Liver (tissue), 9 donors: ENCODE measurements around the gene NKIRAS1. TPM values are rescaled to one million over a fixed set of nuclear protein-coding genes. Genes with fewer than 3 reads are reported as not detected.

Experiments used
- DNase-seq: peaks from one replicate; pipeline ENCODE4 v3.0.0-alpha.2; 2017; ENCODE audit warnings: low spot score
- H3K27ac ChIP-seq, 2 donors: one replicate each; pipeline ENCODE4 v1.7.0; 2013; ENCODE audit warnings: inconsistent platforms in 2 of 2, low read length in 2 of 2, control low read depth in 1 of 2, low read depth in 1 of 2, mild to moderate bottlenecking in 1 of 2
- H3K27me3 ChIP-seq, 4 donors: one replicate each; pipeline versions ENCODE4 v1.6.1 to v1.7.0; 2013; ENCODE audit warnings: low read length in 3 of 4, inconsistent platforms in 1 of 4, mild to moderate bottlenecking in 1 of 4, moderate library complexity in 1 of 4; ENCODE audit not compliant: control insufficient read depth in 4 of 4, insufficient read depth in 4 of 4
- H3K36me3 ChIP-seq, 4 donors: one replicate each; pipeline versions ENCODE4 v1.6.1 to v1.7.0; 2013; ENCODE audit warnings: low read length in 3 of 4, mild to moderate bottlenecking in 3 of 4, low read depth in 1 of 4, moderate library complexity in 1 of 4; ENCODE audit not compliant: control insufficient read depth in 4 of 4, insufficient read depth in 3 of 4
- H3K4me1 ChIP-seq, 4 donors: one replicate each; pipeline versions ENCODE4 v1.6.1 to v1.7.0; 2013; ENCODE audit warnings: low read length in 3 of 4, mild to moderate bottlenecking in 3 of 4, moderate library complexity in 1 of 4; ENCODE audit not compliant: control insufficient read depth in 4 of 4, insufficient read depth in 4 of 4
- H3K4me3 ChIP-seq, 3 donors: one replicate each; pipeline versions ENCODE4 v1.6.1 to v1.7.0; 2013; ENCODE audit warnings: low read length in 3 of 3, control low read depth in 1 of 3, low read depth in 1 of 3, mild to moderate bottlenecking in 1 of 3
- H3K9ac ChIP-seq, 2 donors: one replicate each; pipeline ENCODE4 v1.7.0; 2013; ENCODE audit warnings: low read length in 2 of 2, mild to moderate bottlenecking in 2 of 2, moderate library complexity in 2 of 2, control low read depth in 1 of 2, low read depth in 1 of 2
- H3K9me3 ChIP-seq, 4 donors: one replicate each; pipeline versions ENCODE4 v1.6.1 to v1.7.0; 2013; ENCODE audit warnings: low read length in 3 of 4; ENCODE audit not compliant: control insufficient read depth in 4 of 4
- ATF3 ChIP-seq: IDR thresholded peaks from 2 replicates; pipeline ENCODE4 v1.6.1; 2016; ENCODE audit warnings: antibody characterized with exemption
- CTCF ChIP-seq: fragments of 150-350 bp; IDR thresholded peaks from 2 replicates; pipeline ENCODE4 v1.5.1; 2017; ENCODE audit warnings: improper control_type of control experiment, low read depth, low read length; ENCODE audit not compliant: missing input control
- FOXA2 ChIP-seq: IDR thresholded peaks from 2 replicates; pipeline ENCODE4 v1.6.1; 2016; ENCODE audit warnings: antibody characterized with exemption
- GABPA ChIP-seq, 2 donors: IDR thresholded peaks in 1 of 2; conservative IDR thresholded peaks in 1 of 2; 2 replicates each; pipeline ENCODE4 v1.6.1; 2016; ENCODE audit warnings: antibody characterized with exemption in 2 of 2, mild to moderate bottlenecking in 1 of 2, moderate library complexity in 1 of 2
- HNF4A ChIP-seq, 2 donors: conservative IDR thresholded peaks; 2 replicates each; pipeline ENCODE4 v1.6.1; 2016; ENCODE audit warnings: antibody characterized with exemption in 2 of 2, mild to moderate bottlenecking in 2 of 2
- HNF4G ChIP-seq: IDR thresholded peaks from 2 replicates; pipeline ENCODE4 v1.6.1; 2016; ENCODE audit warnings: antibody characterized with exemption
- JUND ChIP-seq, 2 donors: IDR thresholded peaks; 2 replicates each; pipeline ENCODE4 v1.6.1; 2016; ENCODE audit warnings: antibody characterized with exemption in 2 of 2
- MAX ChIP-seq: IDR thresholded peaks from 2 replicates; pipeline ENCODE4 v1.6.1; 2016; ENCODE audit warnings: antibody characterized with exemption
- RAD21 ChIP-seq, 2 donors: IDR thresholded peaks; 2 replicates each; pipeline ENCODE4 v1.6.1; 2016; ENCODE audit warnings: antibody characterized with exemption in 2 of 2, mild to moderate bottlenecking in 2 of 2
- REST ChIP-seq: IDR thresholded peaks from 2 replicates; pipeline ENCODE4 v1.6.1; 2016; ENCODE audit warnings: antibody characterized with exemption, mild to moderate bottlenecking
- RXRA ChIP-seq, 2 donors: IDR thresholded peaks; 2 replicates each; pipeline ENCODE4 v1.6.1; 2017 to 2018; ENCODE audit warnings: antibody characterized with exemption in 2 of 2, mild to moderate bottlenecking in 1 of 2
- SP1 ChIP-seq: IDR thresholded peaks from 2 replicates; pipeline ENCODE4 v1.6.1; 2018; ENCODE audit warnings: antibody characterized with exemption, mild to moderate bottlenecking
- TAF1 ChIP-seq: conservative IDR thresholded peaks from 2 replicates; pipeline ENCODE4 v1.6.1; 2016; ENCODE audit warnings: antibody characterized with exemption, mild to moderate bottlenecking
- YY1 ChIP-seq: IDR thresholded peaks from 2 replicates; pipeline ENCODE4 v1.6.1; 2016; ENCODE audit warnings: antibody characterized with exemption, mild to moderate bottlenecking
- WGBS: extraction: QIAGEN DNeasy Blood & Tissue Kit; methylation state at CpG from one replicate; pipeline ENCODE4 v1.1.7; 2013; 5-methylcytosine and 5-hydroxymethylcytosine counted together
- polyA plus RNA-seq, 2 donors: library from polyadenylated mRNA; stranded (reverse) in 1 of 2; unstranded in 1 of 2; fragments of 200-250 nt in 1 of 2; fragments of >200 nt in 1 of 2; fragmentation: Nextera tagmentation in 1 of 2; extraction: Ambion mirVana in 1 of 2; gene quantifications; one replicate each; pipeline versions ENCODE4 v1.2.1 to v1.2.3, GENCODE V29; 2013 to 2015
- total RNA-seq, 2 donors: library from RNA; depleted of rRNA; stranded (reverse); fragments of >200 nt; gene quantifications; one replicate each; pipeline ENCODE4 v1.2.3, GENCODE V29; 2014
- donor health status: healthy.
- donor health status: healthy.
- donor health status: healthy.
- donor health status: healthy.
- donor health status: healthy.

NKIRAS1 gene
- total and polyA plus RNA-seq, 4 donors, result 4.6 to 12.6 (median 8.4) TPM

- no peak for DNase-seq
Observed at GRCh38 chr3:23900744-23901143, 16.0 kb downstream of the NKIRAS1 start.

GRCh38 chr3:23895181-23895580 lies 21.6 kb downstream of the NKIRAS1 start:
- H3K9me3 ChIP-seq, result no peaks in the 10 kb centered on the region
- H3K4me1 ChIP-seq, result no peaks in the 10 kb centered on the region
- no peak for DNase-seq
- no peak overlapping the region for H3K9ac ChIP-seq
- H3K36me3 ChIP-seq, result peaks cover 2 to 40% (median 20%) of the 10 kb centered on the region in 4 donors
- H3K27me3 ChIP-seq, result no peaks in the 10 kb centered on the region
- H3K4me3 ChIP-seq, result no peak overlapping the region
- H3K27ac ChIP-seq, result no peak overlapping the region
- 98% methylated on average over 4 of the region's 4 CpGs for WGBS
- no peak for TF ChIP-seq CTCF
- no peak for TF ChIP-seq REST
- TF ChIP-seq FOXA2, result no peak
- TF ChIP-seq RAD21 (IDR thresholded peaks at IDR 0.05), result no peak
- TF ChIP-seq YY1, result no peak

More at GRCh38 chr3:23900744-23901143, 16.0 kb downstream of the NKIRAS1 start:
- no peak overlapping the region for H3K4me3 ChIP-seq
- peaks cover 3 to 26% (median 18%) of the 10 kb centered on the region in 4 donors for H3K36me3 ChIP-seq
- H3K4me1 ChIP-seq, result no peaks in the 10 kb centered on the region
- no peak overlapping the region for H3K27ac ChIP-seq
- H3K27me3 ChIP-seq, result no peaks in the 10 kb centered on the region
- H3K9me3 ChIP-seq, result no peaks in the 10 kb centered on the region
- WGBS, result 86% methylated on average over 6 of the region's 6 CpGs
- H3K9ac ChIP-seq, result no peak overlapping the region
- TF ChIP-seq RAD21 (IDR thresholded peaks at IDR 0.05) (peak in 1 of 2 donors; percentile 5), GABPA (IDR thresholded peaks at IDR 0.05 in 1 of 2, conservative IDR thresholded peaks at IDR 0.05 in 1 of 2) (no peak)

GRCh38 chr3:23894254-23895061 lies 22.3 kb downstream of the NKIRAS1 start:
- Histone ChIP-seq H3K27ac (no peak overlapping the region), H3K9me3 (no peaks in the 10 kb centered on the region), H3K4me1 (peaks cover 0 to 2% (median 0%) of the 10 kb centered on the region in 4 donors), H3K4me3 (no peak overlapping the region), H3K27me3 (no peaks in the 10 kb centered on the region), H3K36me3 (peaks cover 2 to 36% (median 19%) of the 10 kb centered on the region in 4 donors), H3K9ac (no peak overlapping the region)
- no peak for DNase-seq
- WGBS, result 87% methylated on average over 8 of the region's 8 CpGs
- no peak for TF ChIP-seq ATF3
- TF ChIP-seq TAF1, result no peak
- no peak for TF ChIP-seq SP1
- TF ChIP-seq MAX, result no peak
- no peak for TF ChIP-seq RAD21 (IDR thresholded peaks at IDR 0.05)
- no peak for TF ChIP-seq YY1
- no peak for TF ChIP-seq CTCF
- TF ChIP-seq RXRA (IDR thresholded peaks at IDR 0.05), result no peak
- no peak for TF ChIP-seq REST
- TF ChIP-seq HNF4G, result no peak
- no peak for TF ChIP-seq JUND (IDR thresholded peaks at IDR 0.05)
- no peak for TF ChIP-seq HNF4A (conservative IDR thresholded peaks at IDR 0.05)
- no peak for TF ChIP-seq FOXA2
